ENCODE results near the gene LUC7L. TPM values are rescaled to one million over a fixed set of nuclear protein-coding genes. Genes with fewer than 3 reads are reported as not detected.
A peak's percentile ranks its signal among the peaks of the same experiment; 100 is the strongest.

Gene LUC7L
- total RNA-seq, 1 donor from 2014 or later = 231 TPM

DNA sequence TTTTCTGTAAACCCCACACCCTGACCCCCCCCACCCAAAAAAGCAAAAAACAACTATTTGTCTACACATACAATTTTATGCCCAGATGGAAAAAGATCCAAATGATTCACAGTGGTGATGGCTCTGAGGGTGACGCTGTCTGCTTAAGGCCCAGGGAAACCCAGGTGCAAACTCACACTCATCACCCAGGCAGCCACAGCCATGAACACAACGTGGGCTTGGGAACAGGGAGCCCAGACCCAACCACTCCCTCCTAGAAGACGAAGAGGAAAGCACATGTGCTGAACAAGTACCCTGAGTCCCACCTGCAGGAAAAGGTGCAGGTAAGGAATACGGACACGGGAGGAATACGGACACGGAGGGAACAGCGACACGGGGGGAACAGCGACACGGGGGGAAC, 43.6 kb downstream of the LUC7L start:
- H3K9me3 ChIP-seq (ENCODE audit: low read depth) = no peaks in the 10 kb centered on the region
- Mint-ChIP-seq H3K36me3 (peaks cover 20% of the 10 kb centered on the region), H3K4me3 (no peak overlapping the region), H3K9me3 (no peaks in the 10 kb centered on the region), H3K27ac (no peak overlapping the region), H3K27me3 (ENCODE audit: insufficient read depth, low read depth) (peaks cover 8% of the 10 kb centered on the region), H3K4me1 (no peaks in the 10 kb centered on the region)
- H3K36me3 ChIP-seq = no peaks in the 10 kb centered on the region
- no peaks in the 10 kb centered on the region for H3K4me1 ChIP-seq
- peaks cover 8% of the 10 kb centered on the region for H3K27me3 ChIP-seq
- no peak overlapping the region for H2AFZ ChIP-seq (replicated peaks)
- H3K4me3 ChIP-seq = no peak overlapping the region
- DNase-seq (ENCODE audit: low spot score) = no peak
- no peaks in the 10 kb centered on the region for H3K79me2 ChIP-seq (ENCODE audit: low read depth)
- H3K9ac ChIP-seq = no peak overlapping the region
- no peak overlapping the region for H3K27ac ChIP-seq
- peaks cover 22% of the 10 kb centered on the region for H4K20me1 ChIP-seq (ENCODE audit: low read depth)
- TF ChIP-seq, protein P1, sequence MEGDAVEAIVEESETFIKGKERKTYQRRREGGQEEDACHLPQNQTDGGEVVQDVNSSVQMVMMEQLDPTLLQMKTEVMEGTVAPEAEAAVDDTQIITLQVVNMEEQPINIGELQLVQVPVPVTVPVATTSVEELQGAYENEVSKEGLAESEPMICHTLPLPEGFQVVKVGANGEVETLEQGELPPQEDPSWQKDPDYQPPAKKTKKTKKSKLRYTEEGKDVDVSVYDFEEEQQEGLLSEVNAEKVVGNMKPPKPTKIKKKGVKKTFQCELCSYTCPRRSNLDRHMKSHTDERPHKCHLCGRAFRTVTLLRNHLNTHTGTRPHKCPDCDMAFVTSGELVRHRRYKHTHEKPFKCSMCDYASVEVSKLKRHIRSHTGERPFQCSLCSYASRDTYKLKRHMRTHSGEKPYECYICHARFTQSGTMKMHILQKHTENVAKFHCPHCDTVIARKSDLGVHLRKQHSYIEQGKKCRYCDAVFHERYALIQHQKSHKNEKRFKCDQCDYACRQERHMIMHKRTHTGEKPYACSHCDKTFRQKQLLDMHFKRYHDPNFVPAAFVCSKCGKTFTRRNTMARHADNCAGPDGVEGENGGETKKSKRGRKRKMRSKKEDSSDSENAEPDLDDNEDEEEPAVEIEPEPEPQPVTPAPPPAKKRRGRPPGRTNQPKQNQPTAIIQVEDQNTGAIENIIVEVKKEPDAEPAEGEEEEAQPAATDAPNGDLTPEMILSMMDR (IDR thresholded peaks at IDR 0.05) = no peak
- TF ChIP-seq EZH2phosphoT487 (IDR thresholded peaks at IDR 0.05) = no peak
- peaks cover 44% of the 10 kb centered on the region for H3F3A ChIP-seq (ENCODE audit: low read depth)
- H3K4me2 ChIP-seq = no peak overlapping the region

DNA sequence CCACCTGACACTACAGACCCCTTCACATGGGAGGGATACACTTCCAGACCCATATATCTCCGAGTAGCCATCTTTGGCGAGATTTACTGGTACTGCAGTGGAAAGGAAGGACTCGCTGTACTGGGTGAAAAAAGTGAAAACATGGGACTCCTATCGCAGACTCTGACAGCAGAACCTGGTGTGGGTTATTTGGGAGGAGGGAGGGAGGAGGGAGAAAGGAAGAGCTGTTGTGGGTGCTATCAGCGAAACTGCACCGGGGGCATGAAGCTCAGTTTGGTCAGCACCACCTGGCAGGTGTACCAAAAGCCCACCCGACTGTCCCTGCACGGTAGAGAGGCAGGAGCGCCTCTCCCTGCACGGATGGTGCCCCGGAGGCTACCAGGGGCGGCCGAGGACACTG, 44.0 kb downstream of the LUC7L start:
- no peak for DNase-seq (ENCODE audit: low spot score)
- no peaks in the 10 kb centered on the region for H3K9me3 Mint-ChIP-seq
- H3K4me3 ChIP-seq = no peak overlapping the region
- peaks cover 25% of the 10 kb centered on the region for H4K20me1 ChIP-seq (ENCODE audit: low read depth)
- H3K4me1 ChIP-seq = no peaks in the 10 kb centered on the region
- no peak overlapping the region for H3K4me3 Mint-ChIP-seq
- H3K36me3 Mint-ChIP-seq = peaks cover 20% of the 10 kb centered on the region
- TF ChIP-seq EZH2phosphoT487 (IDR thresholded peaks at IDR 0.05) (no peak), EZH2 (IDR thresholded peaks at IDR 0.05) (no peak)
- TF ChIP-seq, protein P1 (IDR thresholded peaks at IDR 0.05) = no peak
- H3K36me3 ChIP-seq = no peaks in the 10 kb centered on the region
- H3F3A ChIP-seq (ENCODE audit: low read depth) = peaks cover 47% of the 10 kb centered on the region
- H2AFZ ChIP-seq (replicated peaks) = no peak overlapping the region
- peaks cover 12% of the 10 kb centered on the region for H3K27me3 ChIP-seq
- H3K9me3 ChIP-seq (ENCODE audit: low read depth) = no peaks in the 10 kb centered on the region
- H3K27ac ChIP-seq = no peak overlapping the region
- H3K4me1 Mint-ChIP-seq = no peaks in the 10 kb centered on the region
- H3K79me2 ChIP-seq (ENCODE audit: low read depth) = no peaks in the 10 kb centered on the region
- H3K27me3 Mint-ChIP-seq (ENCODE audit: insufficient read depth, low read depth) = peaks cover 8% of the 10 kb centered on the region
- no peak overlapping the region for H3K9ac ChIP-seq
- H3K4me2 ChIP-seq = no peak overlapping the region
- peak overlapping the region; percentile 46 for H3K27ac Mint-ChIP-seq

DNA sequence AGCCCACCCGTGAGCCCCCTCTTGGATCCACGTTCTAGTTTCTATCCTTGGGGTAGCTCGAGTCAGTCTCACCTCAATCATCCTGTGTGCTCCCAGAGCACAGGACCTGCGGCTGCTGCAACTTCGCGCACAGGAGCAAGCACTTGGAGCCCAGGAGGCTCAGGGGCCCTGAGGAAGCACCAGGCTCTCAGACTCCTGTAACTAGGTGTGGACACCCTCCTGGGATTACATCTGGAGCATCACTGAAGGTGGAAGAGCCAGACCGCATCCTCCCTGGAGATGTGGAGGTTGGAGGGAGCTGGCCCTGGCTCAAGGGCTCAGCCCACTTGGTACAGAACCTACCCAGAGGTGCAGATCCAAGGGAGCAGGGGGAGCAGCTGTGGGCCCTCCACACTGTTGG, 46.2 kb downstream of the LUC7L start:
- Histone ChIP-seq H3K79me2 (ENCODE audit: low read depth) (no peaks in the 10 kb centered on the region), H3K9me3 (ENCODE audit: low read depth) (no peaks in the 10 kb centered on the region), H3K4me2 (no peak overlapping the region), H3K36me3 (no peaks in the 10 kb centered on the region), H4K20me1 (ENCODE audit: low read depth) (peaks cover 39% of the 10 kb centered on the region), H3K27ac (peak overlapping the region; percentile 53), H3F3A (ENCODE audit: low read depth) (peaks cover 54% of the 10 kb centered on the region), H2AFZ (replicated peaks) (no peak overlapping the region), H3K4me3 (no peak overlapping the region), H3K9ac (no peak overlapping the region), H3K4me1 (no peaks in the 10 kb centered on the region), H3K27me3 (peaks cover 34% of the 10 kb centered on the region)
- Mint-ChIP-seq H3K9me3 (no peaks in the 10 kb centered on the region), H3K4me3 (no peak overlapping the region), H3K27ac (no peak overlapping the region), H3K4me1 (no peaks in the 10 kb centered on the region), H3K27me3 (ENCODE audit: insufficient read depth, low read depth) (peaks cover 24% of the 10 kb centered on the region), H3K36me3 (peaks cover 8% of the 10 kb centered on the region)
- no peak for DNase-seq (ENCODE audit: low spot score)
- TF ChIP-seq, protein P1 (IDR thresholded peaks at IDR 0.05) = no peak
- TF ChIP-seq EZH2 (IDR thresholded peaks at IDR 0.05) (no peak), EZH2phosphoT487 (IDR thresholded peaks at IDR 0.05) (no peak)
